ENCODE results near the gene PNMA8A.

PNMA8A gene

GRCh38 chr19:46427518-46428045 lies 43.8 kb downstream of the PNMA8A start:
- no peak for DNase-seq (ENCODE audit: low read depth)

DNA sequence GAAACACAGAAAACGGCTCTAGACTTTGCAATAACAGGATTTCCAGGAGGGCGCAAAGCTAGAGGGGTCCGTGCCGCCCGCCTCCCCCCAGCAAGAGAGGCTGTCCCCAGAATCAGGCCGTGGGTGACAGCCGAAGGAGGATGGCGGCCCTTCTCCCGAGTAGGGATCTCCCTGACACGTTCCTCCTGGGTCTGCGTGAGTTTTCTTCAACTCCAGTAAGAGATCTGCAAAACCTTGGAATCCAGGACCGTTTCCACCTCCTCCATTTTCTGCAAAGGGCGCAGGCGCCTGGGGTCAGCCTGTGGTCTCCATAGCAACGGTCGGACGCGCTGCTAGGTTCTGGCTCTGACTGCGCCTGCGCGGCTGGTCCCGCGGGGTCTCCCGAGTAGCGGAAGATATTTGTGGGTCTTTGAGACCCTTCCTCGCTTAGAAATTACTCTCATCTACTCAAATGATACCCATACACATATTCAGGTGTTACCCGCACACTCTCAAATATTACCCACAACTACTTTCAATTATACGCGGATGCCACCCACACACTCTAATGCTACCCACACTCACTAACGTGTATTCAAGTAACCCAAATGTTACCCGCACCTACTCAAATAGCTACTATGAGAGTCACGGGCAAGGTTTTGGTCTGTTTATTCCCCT lies 44.7 kb downstream of the PNMA8A start:
- DNase-seq (ENCODE audit: low read depth): peak; percentile 42

- no peak for DNase-seq (ENCODE audit: low read depth)
Observed at GRCh38 chr19:46426035-46426505, 45.3 kb downstream of the PNMA8A start.

DNA sequence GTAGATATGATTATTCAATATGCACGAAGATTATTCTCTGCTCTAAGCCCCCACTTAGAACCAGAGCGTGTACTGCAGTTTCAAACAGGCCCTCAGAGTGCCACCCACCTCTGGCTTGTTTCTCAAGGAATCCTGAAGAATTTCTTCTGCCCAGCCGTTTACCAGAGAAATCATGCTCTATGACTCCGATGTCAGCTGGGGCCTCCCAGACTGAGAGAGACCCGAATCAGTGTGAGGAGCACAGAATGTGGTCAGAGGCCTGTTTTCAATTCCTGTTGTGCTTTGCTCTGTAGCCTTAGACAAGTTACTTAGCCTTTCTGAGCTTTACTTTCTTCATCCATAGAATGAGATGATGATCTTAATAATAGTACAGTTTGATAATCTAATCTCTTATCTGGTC lies 48.2 kb downstream of the PNMA8A start:
- no peak for DNase-seq (ENCODE audit: low read depth)

DNA sequence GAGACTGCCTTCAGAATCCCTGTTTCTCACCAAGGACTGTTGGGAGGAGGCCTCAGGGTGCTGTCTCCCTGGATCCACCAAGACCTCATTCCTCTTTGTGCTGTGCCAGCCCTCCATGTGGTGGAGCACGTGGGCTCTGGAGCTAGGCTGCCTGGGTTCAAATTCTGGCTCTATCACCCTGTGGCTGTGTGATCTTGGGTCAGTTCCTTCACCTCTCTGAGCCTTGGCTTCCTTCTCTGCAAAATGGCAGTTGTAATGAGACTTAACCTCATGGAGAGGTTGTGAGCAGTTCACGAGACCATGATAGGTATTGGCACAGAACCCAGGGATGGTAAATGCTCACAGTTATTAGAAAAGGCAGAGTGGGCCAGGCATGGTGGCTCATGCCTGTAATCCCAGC lies 49.0 kb downstream of the PNMA8A start:
- no peak for DNase-seq (ENCODE audit: low read depth)

DNA sequence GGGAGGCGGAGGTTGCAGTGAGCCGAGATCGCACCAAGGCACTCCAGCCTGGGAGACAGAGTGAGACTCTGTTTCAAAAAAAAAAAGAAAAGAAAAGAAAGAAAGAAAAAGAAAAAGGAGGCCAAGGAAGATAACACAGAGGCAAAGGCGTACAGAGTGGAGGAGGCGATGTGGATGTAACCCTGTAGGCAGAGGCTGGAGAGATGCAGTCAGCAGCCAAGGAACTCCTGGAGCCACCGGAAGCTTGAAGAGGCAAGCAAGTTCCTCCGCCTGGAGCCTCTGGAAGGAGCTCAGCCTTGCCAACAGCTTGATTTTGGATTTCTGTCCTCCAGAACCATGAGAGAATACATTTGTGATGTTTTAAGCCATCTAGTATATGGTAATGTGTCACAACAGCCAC lies 51.3 kb downstream of the PNMA8A start:
- DNase-seq (ENCODE audit: low read depth): no peak

Data from stimulated activated CD8-positive, alpha-beta memory T cell treated with anti-CD3 and anti-CD28 coated beads, Interleukin-4, amount 100 ng/mL, for 24 hours (primary cell).